ENCODE measurements around the gene CGB5.

DNA sequence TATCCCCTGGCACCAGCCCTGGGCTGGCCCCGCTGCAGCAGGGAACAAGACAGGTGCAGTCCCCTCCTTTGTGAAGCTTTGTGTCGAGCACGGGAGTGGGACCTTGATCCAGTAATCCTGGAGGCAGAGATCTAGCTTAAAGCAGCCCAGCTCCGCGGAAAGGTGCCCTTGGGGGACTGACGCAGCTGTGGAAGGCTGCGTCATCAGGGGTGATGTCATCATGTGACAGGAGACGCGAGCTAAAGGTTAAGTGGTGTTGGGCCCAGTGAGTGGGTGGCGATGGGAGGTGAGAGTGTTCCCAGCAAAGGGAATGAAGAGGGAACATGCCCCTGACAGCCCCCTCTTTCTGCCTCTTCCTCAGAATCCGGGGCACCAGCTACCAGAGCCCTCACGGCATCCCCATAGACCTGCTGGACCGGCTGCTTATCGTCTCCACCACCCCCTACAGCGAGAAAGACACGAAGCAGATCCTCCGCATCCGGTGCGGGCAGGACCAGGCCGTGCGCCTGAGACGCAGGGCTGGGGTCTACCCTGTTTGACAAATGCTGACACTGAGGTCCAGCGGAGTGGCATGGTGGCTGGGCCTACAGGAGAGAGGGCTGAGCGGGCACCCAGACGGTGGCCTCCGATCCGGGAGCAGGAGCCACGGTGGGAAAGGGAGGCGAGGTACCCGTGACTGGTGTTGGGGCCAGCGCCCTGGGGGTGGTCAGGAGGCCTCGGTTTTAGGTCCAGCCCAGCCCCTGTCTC, 29.4 kb upstream of the CGB5 start:
- TF ChIP-seq CTCF (IDR thresholded peaks at IDR 0.05 in 4 of 5, conservative IDR thresholded peaks at IDR 0.05 in 1 of 5) (no peak), POLR2A (IDR thresholded peaks at IDR 0.05) (no peak)
